NB4 (cell line): ENCODE results near the gene WDR48.

Experiments used
- CTCF ChIP-seq: IDR thresholded peaks from one replicate; pipeline ENCODE4 v1.5.1; 2012; ENCODE audit warnings: low read depth, low read length
- MYC ChIP-seq: IDR thresholded peaks from 2 replicates; pipeline ENCODE4 v1.6.1; 2011; ENCODE audit warnings: low read depth, low read length
- POLR2A ChIP-seq: IDR thresholded peaks from 2 replicates; pipeline ENCODE4 v1.6.1; 2011; ENCODE audit warnings: mild to moderate bottlenecking; ENCODE audit not compliant: insufficient read length; ENCODE audit errors: extremely low read depth
- TF ChIP-seq, protein P1 (sequence below): IDR thresholded peaks from 2 replicates; pipeline ENCODE4 v1.6.1; 2011; ENCODE audit warnings: low read depth, low read length

GRCh38 chr3:39125841-39126500 lies 74.2 kb downstream of the WDR48 start:
- TF ChIP-seq CTCF (no peak), MYC (no peak), POLR2A (no peak)
- TF ChIP-seq, protein P1, sequence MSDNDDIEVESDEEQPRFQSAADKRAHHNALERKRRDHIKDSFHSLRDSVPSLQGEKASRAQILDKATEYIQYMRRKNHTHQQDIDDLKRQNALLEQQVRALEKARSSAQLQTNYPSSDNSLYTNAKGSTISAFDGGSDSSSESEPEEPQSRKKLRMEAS = no peak
